DOHH2 (cell line): ENCODE results near the gene OTUD5.

Experiments
- H3F3A ChIP-seq: fragments of 200-600 bp; sonication (generic), shearing (Covaris generic); 2 replicates; pipeline ENCODE4 v1.6.0; 2016; ENCODE audit warnings: antibody characterized with exemption, mild to moderate bottlenecking; ENCODE audit not compliant: control insufficient read depth, insufficient read depth
- H3K27ac ChIP-seq: fragments of 200-600 bp; sonication (generic); 2 replicates; pipeline ENCODE4 v1.5.1; 2014; ENCODE audit warnings: low read depth, mild to moderate bottlenecking, low read length, moderate library complexity
- H3K27me3 ChIP-seq: fragments of 200-600 bp; sonication (generic); 2 replicates; pipeline ENCODE4 v1.6.1; 2014; ENCODE audit warnings: mild to moderate bottlenecking, low read length, mixed read lengths; ENCODE audit not compliant: control insufficient read depth
- H3K36me3 ChIP-seq: fragments of 200-600 bp; sonication (generic); 2 replicates; pipeline ENCODE4 v1.6.1; 2014; ENCODE audit warnings: mild to moderate bottlenecking, low read length, moderate library complexity, mixed read lengths; ENCODE audit not compliant: control insufficient read depth
- H3K4me1 ChIP-seq: fragments of 200-600 bp; sonication (generic); 2 replicates; pipeline ENCODE4 v1.6.1; 2014; ENCODE audit warnings: mild to moderate bottlenecking, low read length, mixed read lengths; ENCODE audit not compliant: control insufficient read depth
- H3K4me2 ChIP-seq: fragments of 200-600 bp; sonication (generic); 2 replicates; pipeline ENCODE4 v1.6.0; 2014; ENCODE audit warnings: mild to moderate bottlenecking, low read length, moderate library complexity
- H3K4me3 ChIP-seq: fragments of 200-600 bp; sonication (generic); 2 replicates; pipeline ENCODE4 v1.5.1; 2014; ENCODE audit warnings: mild to moderate bottlenecking, low read length, mixed read lengths
- H3K79me2 ChIP-seq: fragments of 200-600 bp; sonication (generic); 2 replicates; pipeline ENCODE4 v1.6.1; 2014; ENCODE audit warnings: mild to moderate bottlenecking, low read length, mixed read lengths; ENCODE audit not compliant: control insufficient read depth
- H3K9me2 ChIP-seq: fragments of 200-600 bp; sonication (generic); replicated peaks from 2 replicates; pipeline ENCODE4 v1.6.1; 2014; ENCODE audit warnings: mild to moderate bottlenecking, low read length, mixed read lengths; ENCODE audit not compliant: control insufficient read depth
- H3K9me3 ChIP-seq: fragments of 200-600 bp; sonication (generic); 2 replicates; pipeline ENCODE4 v1.6.1; 2014; ENCODE audit warnings: antibody characterized with exemption, low read length, mixed read lengths; ENCODE audit not compliant: control insufficient read depth, insufficient read depth
- H4K20me1 ChIP-seq: fragments of 200-600 bp; sonication (generic); 2 replicates; pipeline ENCODE4 v1.6.0; 2014; ENCODE audit warnings: low read depth, mild to moderate bottlenecking, antibody characterized with exemption, low read length, moderate library complexity; ENCODE audit not compliant: control insufficient read depth, insufficient read depth
- CTCF ChIP-seq: fragments of 200-600 bp; sonication (generic); IDR thresholded peaks from one replicate; pipeline ENCODE4 v1.5.1; 2014; ENCODE audit warnings: antibody characterized with exemption, mild to moderate bottlenecking, low read depth, low read length; ENCODE audit not compliant: poor library complexity, severe bottlenecking
- EZH2phosphoT487 ChIP-seq: fragments of 200-600 bp; sonication (generic); IDR thresholded peaks from 2 replicates; pipeline ENCODE4 v1.6.1; 2017; ENCODE audit warnings: borderline replicate concordance, mild to moderate bottlenecking, antibody characterized with exemption, low read length, moderate library complexity, mixed read lengths

Gene OTUD5

GRCh38 chrX:48957477-48957826, at the start of gene OTUD5:
Gene OTUD5, minus strand, starts transcription at chrX:48957607. Its CDS starts 37 bp downstream, at chrX:48957570.
- Histone ChIP-seq H3K79me2 (peaks cover 63% of the 10 kb centered on the region), H3K36me3 (peaks cover 31% of the 10 kb centered on the region), H3K4me1 (peaks cover 53% of the 10 kb centered on the region), H3K9me2 (no peaks in the 10 kb centered on the region), H3F3A (no peaks in the 10 kb centered on the region; the same call in 1 of the 2 replicates), H3K9me3 (no peaks in the 10 kb centered on the region), H3K27ac (peak within 1 kb of the TSS; percentile 86), H3K27me3 (no peaks in the 10 kb centered on the region), H4K20me1 (no peaks in the 10 kb centered on the region), H3K4me2 (peak within 1 kb of the TSS; percentile 85), H3K4me3 (peak within 1 kb of the TSS; percentile 91)
- TF ChIP-seq EZH2phosphoT487, result no peak

- no peak for TF ChIP-seq EZH2phosphoT487
- H4K20me1 ChIP-seq, result no peaks in the 10 kb centered on the region
These were observed 46.3 kb upstream of the OTUD5 start for GRCh38 chrX:49003696-49004095.

GRCh38 chrX:49002091-49002935, 44.9 kb upstream of the OTUD5 start, which contains the start of gene GRIPAP1:
Gene GRIPAP1, minus strand, starts transcription at chrX:49002264. Its CDS starts 35 bp downstream, at chrX:49002229.
- H3K27ac ChIP-seq, result peak within 1 kb of the TSS; percentile 78
- H3K36me3 ChIP-seq, result peaks cover 29% of the 10 kb centered on the region
- H3K27me3 ChIP-seq, result no peaks in the 10 kb centered on the region
- H4K20me1 ChIP-seq, result no peaks in the 10 kb centered on the region
- no peaks in the 10 kb centered on the region for H3F3A ChIP-seq
- H3K4me3 ChIP-seq, result peak within 1 kb of the TSS; percentile 99
- TF ChIP-seq EZH2phosphoT487, result no peak
- H3K9me2 ChIP-seq, result no peaks in the 10 kb centered on the region; the same call in 1 of the 2 replicates
- peaks cover 21% of the 10 kb centered on the region for H3K4me1 ChIP-seq
- peaks cover 20% of the 10 kb centered on the region for H3K79me2 ChIP-seq
- peak within 1 kb of the TSS; percentile 80 for H3K4me2 ChIP-seq
- no peaks in the 10 kb centered on the region for H3K9me3 ChIP-seq

More at GRCh38 chrX:49003696-49004095, 46.3 kb upstream of the OTUD5 start:
- H3K27me3 ChIP-seq, result no peaks in the 10 kb centered on the region
- H3K27ac ChIP-seq, result no peak overlapping the region
- no peaks in the 10 kb centered on the region; the same call in 1 of the 2 replicates for H3K9me2 ChIP-seq
- 0 out of 2 replicates have a peak overlapping the region, but pooled peaks have one; percentile 7 for H3K4me3 ChIP-seq
- H3K4me1 ChIP-seq, result peaks cover 21% of the 10 kb centered on the region
- H3K4me2 ChIP-seq, result peak overlapping the region; percentile 14; the same call in 1 of the 2 replicates
- H3K9me3 ChIP-seq, result no peaks in the 10 kb centered on the region
- peaks cover 20% of the 10 kb centered on the region for H3K79me2 ChIP-seq
- peaks cover 20% of the 10 kb centered on the region for H3K36me3 ChIP-seq
- H3F3A ChIP-seq, result no peaks in the 10 kb centered on the region

- no peaks in the 10 kb centered on the region for H3F3A ChIP-seq
- H3K9me2 ChIP-seq, result no peaks in the 10 kb centered on the region; the same call in 1 of the 2 replicates
- peak overlapping the region; percentile 80 for H3K4me2 ChIP-seq
- H3K36me3 ChIP-seq, result peaks cover 36% of the 10 kb centered on the region
- peaks cover 20% of the 10 kb centered on the region for H3K79me2 ChIP-seq
- no peaks in the 10 kb centered on the region for H3K9me3 ChIP-seq
- peaks cover 21% of the 10 kb centered on the region for H3K4me1 ChIP-seq
- no peaks in the 10 kb centered on the region for H3K27me3 ChIP-seq
- H3K4me3 ChIP-seq, result peak overlapping the region; percentile 99
- TF ChIP-seq CTCF (no peak), EZH2phosphoT487 (no peak)
- peak overlapping the region; percentile 78 for H3K27ac ChIP-seq
- H4K20me1 ChIP-seq, result no peaks in the 10 kb centered on the region
These were observed 44.2 kb upstream of the OTUD5 start for GRCh38 chrX:49001521-49002090.
